Esophagus squamous epithelium (tissue), 4 donors: Measurements from ENCODE around the gene PTDSS2.

Experiments
- POLR2A ChIP-seq, 4 donors: fragments of 450-650 bp; IDR thresholded peaks; one replicate each; pipeline ENCODE4 v1.6.1; 2017; ENCODE audit warnings: antibody characterized with exemption in 4 of 4, mild to moderate bottlenecking in 4 of 4, moderate library complexity in 3 of 4
- TF ChIP-seq, protein P1 (sequence below), 6 experiments: fragments of 450-650 bp in 4 of 6; fragments of 200-600 bp in 2 of 6; sonication (generic) in 2 of 6; IDR thresholded peaks; one replicate each; pipeline ENCODE4 v1.5.1; 2016 to 2019; ENCODE audit warnings: antibody characterized with exemption in 6 of 6, mild to moderate bottlenecking in 4 of 6, moderate library complexity in 4 of 6

DNA sequence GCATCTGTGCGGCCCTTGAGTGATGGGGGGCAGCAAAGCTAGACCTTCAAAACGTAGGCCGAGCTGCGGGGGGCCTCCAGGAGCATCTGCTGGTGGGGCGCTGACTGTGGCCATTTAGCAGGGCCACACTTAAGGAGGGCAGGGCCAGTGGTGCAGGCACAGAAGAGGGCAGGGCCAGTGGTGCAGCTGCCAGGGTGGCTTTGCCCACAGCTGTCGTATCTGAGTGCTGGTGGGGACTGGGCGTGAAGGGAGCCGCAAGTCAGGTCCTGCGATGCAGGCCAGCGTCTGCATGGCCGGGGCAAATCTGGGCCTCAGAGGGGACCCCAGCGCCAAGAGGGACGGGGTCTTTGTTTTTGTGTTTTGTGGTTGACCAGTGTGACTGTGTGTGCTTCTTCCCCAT lies 29.2 kb downstream of the PTDSS2 start:
- no peak for TF ChIP-seq POLR2A (IDR thresholded peaks at IDR 0.05)
- TF ChIP-seq, protein P1, sequence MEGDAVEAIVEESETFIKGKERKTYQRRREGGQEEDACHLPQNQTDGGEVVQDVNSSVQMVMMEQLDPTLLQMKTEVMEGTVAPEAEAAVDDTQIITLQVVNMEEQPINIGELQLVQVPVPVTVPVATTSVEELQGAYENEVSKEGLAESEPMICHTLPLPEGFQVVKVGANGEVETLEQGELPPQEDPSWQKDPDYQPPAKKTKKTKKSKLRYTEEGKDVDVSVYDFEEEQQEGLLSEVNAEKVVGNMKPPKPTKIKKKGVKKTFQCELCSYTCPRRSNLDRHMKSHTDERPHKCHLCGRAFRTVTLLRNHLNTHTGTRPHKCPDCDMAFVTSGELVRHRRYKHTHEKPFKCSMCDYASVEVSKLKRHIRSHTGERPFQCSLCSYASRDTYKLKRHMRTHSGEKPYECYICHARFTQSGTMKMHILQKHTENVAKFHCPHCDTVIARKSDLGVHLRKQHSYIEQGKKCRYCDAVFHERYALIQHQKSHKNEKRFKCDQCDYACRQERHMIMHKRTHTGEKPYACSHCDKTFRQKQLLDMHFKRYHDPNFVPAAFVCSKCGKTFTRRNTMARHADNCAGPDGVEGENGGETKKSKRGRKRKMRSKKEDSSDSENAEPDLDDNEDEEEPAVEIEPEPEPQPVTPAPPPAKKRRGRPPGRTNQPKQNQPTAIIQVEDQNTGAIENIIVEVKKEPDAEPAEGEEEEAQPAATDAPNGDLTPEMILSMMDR (IDR thresholded peaks at IDR 0.05): no peak
